Fibroblast of lung (primary cell): ENCODE results near the gene DESI1. TPM values are rescaled to one million over a fixed set of nuclear protein-coding genes. Genes with fewer than 3 reads are reported as not detected.
A peak's percentile ranks its signal among the peaks of the same experiment; 100 is the strongest.

ENCODE experiments used
- DNase-seq, 2 donors: peaks; one replicate each; pipeline versions ENCODE4 v3.0.0 to v3.0.0-alpha.2; 2010; ENCODE audit warnings: low read depth in 2 of 2
- H2AFZ ChIP-seq: 2 replicates; pipeline ENCODE4 v1.5.1; 2012; ENCODE audit warnings: low read length, control low read depth, inconsistent platforms
- H3K27ac ChIP-seq: 2 replicates; pipeline ENCODE4 v1.5.1; 2011; ENCODE audit warnings: low read length, control low read depth; ENCODE audit not compliant: insufficient read depth
- H3K27me3 ChIP-seq: 2 replicates; pipeline ENCODE4 v1.5.1; 2011; ENCODE audit warnings: mild to moderate bottlenecking, low read length; ENCODE audit not compliant: control insufficient read depth, insufficient read depth
- H3K36me3 ChIP-seq: 2 replicates; pipeline ENCODE4 v1.5.1; 2011; ENCODE audit warnings: low read length; ENCODE audit not compliant: control insufficient read depth, insufficient read depth
- H3K4me1 ChIP-seq: 2 replicates; pipeline ENCODE4 v1.5.1; 2011; ENCODE audit warnings: low read length; ENCODE audit not compliant: control insufficient read depth, insufficient read depth; ENCODE audit errors: extremely low read depth
- H3K4me2 ChIP-seq: 2 replicates; pipeline ENCODE4 v1.5.1; 2011; ENCODE audit warnings: low read length, control low read depth; ENCODE audit not compliant: insufficient read depth; ENCODE audit errors: extremely low read depth
- H3K4me3 ChIP-seq, 4 experiments: fragments of 200-600 bp in 1 of 4; sonication (generic) in 1 of 4; replicated peaks in 1 of 4; 2 replicates each; pipeline ENCODE4 v1.5.1; 2011 to 2016; ENCODE audit warnings: low read length in 4 of 4, low read depth in 3 of 4, mild to moderate bottlenecking in 3 of 4, control low read depth in 2 of 4, inconsistent platforms in 1 of 4, mixed read lengths in 1 of 4; ENCODE audit not compliant: insufficient read depth in 1 of 4; ENCODE audit errors: control extremely low read depth in 1 of 4
- H3K79me2 ChIP-seq: 2 replicates; pipeline ENCODE4 v1.5.1; 2012; ENCODE audit warnings: mild to moderate bottlenecking, low read length, inconsistent platforms; ENCODE audit not compliant: control insufficient read depth, insufficient read depth
- H3K9ac ChIP-seq: 2 replicates; pipeline ENCODE4 v1.5.1; 2011; ENCODE audit warnings: mild to moderate bottlenecking, low read length, control low read depth; ENCODE audit not compliant: insufficient read depth
- H3K9me3 ChIP-seq: 2 replicates; pipeline ENCODE4 v1.5.1; 2012; ENCODE audit warnings: low read depth, low read length; ENCODE audit not compliant: control insufficient read depth, insufficient read depth
- H4K20me1 ChIP-seq: 2 replicates; pipeline ENCODE4 v1.5.1; 2011; ENCODE audit warnings: low read length; ENCODE audit not compliant: control insufficient read depth, insufficient read depth; ENCODE audit errors: extremely low read depth
- CTCF ChIP-seq, 2 donors: IDR thresholded peaks in 1 of 2; conservative IDR thresholded peaks in 1 of 2; 1 replicate in 1 of 2; 2 replicates in 1 of 2; pipeline ENCODE4 v1.5.1; 2011 to 2012; ENCODE audit warnings: low read length in 2 of 2, control low read depth in 1 of 2, inconsistent platforms in 1 of 2, low read depth in 1 of 2, mild to moderate bottlenecking in 1 of 2
- EZH2 ChIP-seq: IDR thresholded peaks from 2 replicates; pipeline ENCODE4 v1.5.1; 2012; ENCODE audit warnings: low read length, control low read depth, mild to moderate bottlenecking; ENCODE audit errors: missing control alignments
- polyA plus RNA-seq, 2 donors: library from polyadenylated mRNA; depleted of rRNA in 1 of 2; stranded (reverse) in 1 of 2; unstranded in 1 of 2; fragments of >200 nt; gene quantifications; 2 replicates each; pipeline ENCODE4 v1.2.1, GENCODE V29; 2011 to 2012; ENCODE audit warnings: missing spikeins in 1 of 2
- total RNA-seq: library from RNA; depleted of rRNA; stranded (reverse); fragments of >200 nt; gene quantifications from 2 replicates; pipeline ENCODE4 v1.2.1, GENCODE V29; 2014

DESI1 gene
- total and polyA plus RNA-seq, 2 donors (not counting 1 experiment from before 2014, with no cell fraction given): 11.9 to 22.4 TPM

GRCh38 chr22:41565403-41566054 lies 55.3 kb downstream of the DESI1 start:
- H3K4me2 ChIP-seq: no peak overlapping the region
- no peaks in the 10 kb centered on the region for H3K27me3 ChIP-seq
- H3K36me3 ChIP-seq: no peaks in the 10 kb centered on the region
- no peaks in the 10 kb centered on the region for H3K79me2 ChIP-seq
- H3K27ac ChIP-seq: no peak overlapping the region
- no peaks in the 10 kb centered on the region for H3K9me3 ChIP-seq
- no peak overlapping the region for H3K9ac ChIP-seq
- no peak for TF ChIP-seq EZH2
- TF ChIP-seq CTCF (conservative IDR thresholded peaks at IDR 0.05 in 1 of 2, IDR thresholded peaks at IDR 0.05 in 1 of 2; ENCODE audit: low read depth in 1 of 2, low read length in 2 of 2): no peak
- H3K4me3 ChIP-seq: no peak overlapping the region
- peak; percentile 84 to 88 for DNase-seq
- H2AFZ ChIP-seq: no peak overlapping the region
- no peaks in the 10 kb centered on the region for H4K20me1 ChIP-seq
- peaks cover 15% of the 10 kb centered on the region for H3K4me1 ChIP-seq

- no peaks in the 10 kb centered on the region for H3K27me3 ChIP-seq
- no peaks in the 10 kb centered on the region for H3K9me3 ChIP-seq
- no peak overlapping the region for H3K9ac ChIP-seq
- H3K4me2 ChIP-seq: no peak overlapping the region
- no peaks in the 10 kb centered on the region for H3K79me2 ChIP-seq
- TF ChIP-seq EZH2 (no peak), CTCF (conservative IDR thresholded peaks at IDR 0.05 in 1 of 2, IDR thresholded peaks at IDR 0.05 in 1 of 2; ENCODE audit: low read depth in 1 of 2, low read length in 2 of 2) (no peak)
- H4K20me1 ChIP-seq: no peaks in the 10 kb centered on the region
- DNase-seq: peak in 1 of 2 donors; percentile 43
- no peak overlapping the region for H3K4me3 ChIP-seq
- H3K36me3 ChIP-seq: no peaks in the 10 kb centered on the region
- H2AFZ ChIP-seq: no peak overlapping the region
- peaks cover 15% of the 10 kb centered on the region for H3K4me1 ChIP-seq
- H3K27ac ChIP-seq: no peak overlapping the region
These were observed 56.3 kb downstream of the DESI1 start for GRCh38 chr22:41564563-41564962.

- H3K27ac ChIP-seq: peak overlapping the region; percentile 24
- H3K27me3 ChIP-seq: no peaks in the 10 kb centered on the region
- H4K20me1 ChIP-seq: no peaks in the 10 kb centered on the region
- peak overlapping the region; percentile 60 for H3K4me2 ChIP-seq
- TF ChIP-seq CTCF (conservative IDR thresholded peaks at IDR 0.05 in 1 of 2, IDR thresholded peaks at IDR 0.05 in 1 of 2; ENCODE audit: low read depth in 1 of 2, low read length in 2 of 2): no peak
- TF ChIP-seq EZH2: no peak
- H3K9ac ChIP-seq: no peak overlapping the region
- no peaks in the 10 kb centered on the region for H3K36me3 ChIP-seq
- peaks cover 15% of the 10 kb centered on the region for H3K4me1 ChIP-seq
- H3K9me3 ChIP-seq: no peaks in the 10 kb centered on the region
- H2AFZ ChIP-seq: no peak overlapping the region
- DNase-seq: peak; percentile 84 to 87
- H3K4me3 ChIP-seq: peak overlapping the region in 2 of 4 experiments; percentile 62 to 78
- no peaks in the 10 kb centered on the region for H3K79me2 ChIP-seq
These were observed 57.7 kb downstream of the DESI1 start for GRCh38 chr22:41563051-41563711.
